Thoracic aorta (tissue), 2 donors: ENCODE measurements around the gene SLC8A2. TPM values are rescaled to one million over a fixed set of nuclear protein-coding genes. Genes with fewer than 3 reads are reported as not detected.

Experiments
- total RNA-seq, 2 donors: library from RNA; depleted of rRNA; stranded (reverse); fragments of >200 nt; gene quantifications; one replicate each; pipeline versions ENCODE4 v1.1.0 to v1.2.3, GENCODE V29; 2016

The SLC8A2 gene
- total RNA-seq, 2 donors from 2014 or later, result 0.28 TPM; not detected in 1

Other genes with a start within 250 kb of the SLC8A2 start
- gene BBC3, start 240.7 kb downstream of the SLC8A2 start, total RNA-seq, result 10 to 100 TPM in 1 of 2 donors, 1 to 10 TPM in 1; 6.5 to 21.4 TPM
- 10 to 100 TPM; 26.7 to 38.9 TPM for gene CCDC9, start 215.4 kb downstream of the SLC8A2 start, total RNA-seq
- gene INAFM1, start 197.0 kb downstream of the SLC8A2 start, total RNA-seq, result 10 to 100 TPM; 10.3 to 18.6 TPM
- gene C5AR1, start 162.0 kb downstream of the SLC8A2 start, total RNA-seq, result 10 to 100 TPM; 37.6 to 51.9 TPM
- 10 to 100 TPM; 10.3 to 25.7 TPM for gene C5AR2, start 139.7 kb downstream of the SLC8A2 start, total RNA-seq
- 10 to 100 TPM; 20.4 to 21.3 TPM for gene DHX34, start 122.6 kb downstream of the SLC8A2 start, total RNA-seq
- 10 to 100 TPM in 1 of 2 donors, 1 to 10 TPM in 1; 6.4 to 11.5 TPM for gene MEIS3, start 52.4 kb downstream of the SLC8A2 start, total RNA-seq
- 1 to 10 TPM in 1 of 2 donors, under 1 TPM in 1; 0.95 to 1.2 TPM for gene KPTN, start 12.3 kb upstream of the SLC8A2 start, total RNA-seq
- 100 to 1,000 TPM; 107 to 147 TPM for gene NAPA, start 43.2 kb upstream of the SLC8A2 start, total RNA-seq
- gene ZNF541, start 101.3 kb upstream of the SLC8A2 start, total RNA-seq, result not detected
- 10 to 100 TPM; 10.8 to 18.4 TPM for gene BICRA, start 137.2 kb upstream of the SLC8A2 start, total RNA-seq
- gene EHD2, start 241.5 kb upstream of the SLC8A2 start, total RNA-seq, result 100 to 1,000 TPM; 141 to 195 TPM